ENCODE measurements around the gene SHISAL2B.

The SHISAL2B gene

GRCh38 chr5:64690417-64691151 is at the start of gene SHISAL2B:
Gene SHISAL2B (plus strand): TSS chr5:64690503. CDS start chr5:64690624, 121 bp downstream.
- H3K4me3 ChIP-seq (ENCODE audit: control insufficient read depth, low read depth, low read length), result peak within 1 kb of the TSS; percentile 1
- peak; percentile 6 for DNase-seq (ENCODE audit: low read depth)
- TF ChIP-seq CTCF (conservative IDR thresholded peaks at IDR 0.05; ENCODE audit: control insufficient read depth, insufficient read depth, low read depth, low read length), result no peak

GRCh38 chr5:64644831-64645230 is 45.5 kb upstream of the SHISAL2B start:
- TF ChIP-seq CTCF (conservative IDR thresholded peaks at IDR 0.05; ENCODE audit: control insufficient read depth, insufficient read depth, low read depth, low read length), result no peak
- no peak for DNase-seq (ENCODE audit: low read depth)
- H3K4me3 ChIP-seq (ENCODE audit: control insufficient read depth, low read depth, low read length), result no peak overlapping the region

GRCh38 chr5:64646169-64646568 is 44.1 kb upstream of the SHISAL2B start:
- H3K4me3 ChIP-seq (ENCODE audit: control insufficient read depth, low read depth, low read length), result no peak overlapping the region
- no peak for DNase-seq (ENCODE audit: low read depth)
- no peak for TF ChIP-seq CTCF (conservative IDR thresholded peaks at IDR 0.05; ENCODE audit: control insufficient read depth, insufficient read depth, low read depth, low read length)

GRCh38 chr5:64649512-64649911 is 40.8 kb upstream of the SHISAL2B start:
- no peak for TF ChIP-seq CTCF (conservative IDR thresholded peaks at IDR 0.05; ENCODE audit: control insufficient read depth, insufficient read depth, low read depth, low read length)
- H3K4me3 ChIP-seq (ENCODE audit: control insufficient read depth, low read depth, low read length), result no peak overlapping the region
- DNase-seq (ENCODE audit: low read depth), result no peak

- H3K4me3 ChIP-seq (ENCODE audit: control insufficient read depth, low read depth, low read length), result no peak overlapping the region
- TF ChIP-seq CTCF (conservative IDR thresholded peaks at IDR 0.05; ENCODE audit: control insufficient read depth, insufficient read depth, low read depth, low read length), result no peak
- DNase-seq (ENCODE audit: low read depth), result peak; percentile 46
Measured at GRCh38 chr5:64653766-64654560, 36.3 kb upstream of the SHISAL2B start.

GRCh38 chr5:64654561-64654938 is 35.8 kb upstream of the SHISAL2B start:
- H3K4me3 ChIP-seq (ENCODE audit: control insufficient read depth, low read depth, low read length), result no peak overlapping the region
- no peak for DNase-seq (ENCODE audit: low read depth)
- no peak for TF ChIP-seq CTCF (conservative IDR thresholded peaks at IDR 0.05; ENCODE audit: control insufficient read depth, insufficient read depth, low read depth, low read length)

All from fibroblast of mammary gland (primary cell).